GM23338 (cell line): ENCODE measurements around the gene FUT8. TPM values are rescaled to one million over a fixed set of nuclear protein-coding genes. Genes with fewer than 3 reads are reported as not detected.
A peak's percentile ranks its signal among the peaks of the same experiment; 100 is the strongest.

Experiments
- ATAC-seq: fragments of 200-7000 bp; cut with Tn5 transposase; 3 replicates; pipeline ENCODE4 v1.9.1; 2020
- DNase-seq: peaks from one replicate; pipeline ENCODE4 v3.0.0-alpha.2; 2015; ENCODE audit warnings: low spot score
- H2AFZ ChIP-seq: fragments of 200-600 bp; sonication (generic); 2 replicates; pipeline ENCODE4 v1.8.0; 2016; ENCODE audit warnings: antibody characterized with exemption, mild to moderate bottlenecking, moderate library complexity
- H3F3A ChIP-seq: fragments of 200-600 bp; sonication (generic); replicated peaks from 2 replicates; pipeline ENCODE4 v1.8.0; 2017; ENCODE audit warnings: antibody characterized with exemption, mixed run types, low read depth
- H3K27ac ChIP-seq: fragments of 200-600 bp; sonication (generic); 2 replicates; pipeline ENCODE4 v1.6.1; 2016; ENCODE audit warnings: low read depth
- H3K27me3 ChIP-seq: fragments of 200-600 bp; sonication (generic); 2 replicates; pipeline ENCODE4 v1.8.0; 2016; ENCODE audit warnings: mild to moderate bottlenecking, mixed run types, moderate library complexity; ENCODE audit not compliant: insufficient read depth
- H3K36me3 ChIP-seq: fragments of 200-600 bp; sonication (generic); 2 replicates; pipeline ENCODE4 v1.8.0; 2016; ENCODE audit warnings: mild to moderate bottlenecking; ENCODE audit not compliant: insufficient read depth
- H3K4me1 ChIP-seq: fragments of 200-600 bp; sonication (generic); 2 replicates; pipeline ENCODE4 v1.8.0; 2016; ENCODE audit warnings: mild to moderate bottlenecking, moderate library complexity; ENCODE audit not compliant: insufficient read depth
- H3K4me2 ChIP-seq: fragments of 200-600 bp; sonication (generic); 2 replicates; pipeline ENCODE4 v1.7.1; 2017; ENCODE audit warnings: mixed run types
- H3K4me3 ChIP-seq: fragments of 200-600 bp; sonication (generic); 2 replicates; pipeline ENCODE4 v1.6.1; 2016; ENCODE audit warnings: mixed run types
- H3K79me2 ChIP-seq: fragments of 200-600 bp; sonication (generic); replicated peaks from 2 replicates; pipeline ENCODE4 v1.8.0; 2017; ENCODE audit warnings: mild to moderate bottlenecking; ENCODE audit not compliant: insufficient read depth
- H3K9me2 ChIP-seq: fragments of 200-600 bp; sonication (generic); 2 replicates; pipeline ENCODE4 v1.8.0; 2017; ENCODE audit not compliant: insufficient read depth
- H4K20me1 ChIP-seq: fragments of 200-600 bp; sonication (generic); replicated peaks from 2 replicates; pipeline ENCODE4 v1.8.0; 2017; ENCODE audit warnings: mild to moderate bottlenecking; ENCODE audit not compliant: insufficient read depth
- H3K27ac Mint-ChIP-seq: 2 replicates; pipeline ENCODE4 v1.8.0; 2020; ENCODE audit warnings: inconsistent platforms, mild to moderate bottlenecking, moderate library complexity, mixed read lengths
- H3K27me3 Mint-ChIP-seq: 3 replicates; pipeline ENCODE4 v1.8.0; 2022; ENCODE audit warnings: low read depth, mild to moderate bottlenecking, moderate library complexity, mixed read lengths, inconsistent platforms; ENCODE audit not compliant: insufficient read depth, poor library complexity
- H3K36me3 Mint-ChIP-seq: 3 replicates; pipeline ENCODE4 v1.8.0; 2021; ENCODE audit warnings: low read depth, mild to moderate bottlenecking, inconsistent platforms, moderate library complexity, mixed read lengths
- H3K4me1 Mint-ChIP-seq: 3 replicates; pipeline ENCODE4 v1.8.0; 2020; ENCODE audit warnings: mild to moderate bottlenecking, inconsistent platforms, mixed read lengths
- H3K4me3 Mint-ChIP-seq: 3 replicates; pipeline ENCODE4 v1.8.0; 2021; ENCODE audit warnings: moderate library complexity, mild to moderate bottlenecking, inconsistent platforms, mixed read lengths
- H3K9me3 Mint-ChIP-seq: 3 replicates; pipeline ENCODE4 v1.8.0; 2020; ENCODE audit warnings: moderate library complexity, mild to moderate bottlenecking, inconsistent platforms, mixed read lengths
- CREB1 ChIP-seq: fragments of 250-450 bp; sonication (Bioruptor Pico); IDR thresholded peaks from 2 replicates; pipeline ENCODE4 v1.5.0; 2020; ENCODE audit warnings: low read depth, mild to moderate bottlenecking, moderate library complexity
- EZH2 ChIP-seq: fragments of 200-600 bp; sonication (generic); IDR thresholded peaks from one replicate; pipeline ENCODE4 v1.8.0; 2017; ENCODE audit warnings: antibody characterized with exemption, mild to moderate bottlenecking, low read depth; ENCODE audit not compliant: unreplicated experiment
- EZH2phosphoT487 ChIP-seq: fragments of 200-600 bp; sonication (generic); IDR thresholded peaks from one replicate; pipeline ENCODE4 v1.8.1; 2018; ENCODE audit warnings: antibody characterized with exemption; ENCODE audit not compliant: unreplicated experiment
- JUNB ChIP-seq: IDR thresholded peaks from one replicate; pipeline ENCODE4 v1.6.1; 2016; ENCODE audit warnings: antibody characterized with exemption; ENCODE audit not compliant: unreplicated experiment
- NANOG ChIP-seq: IDR thresholded peaks from 2 replicates; pipeline ENCODE4 v1.6.1; 2016; ENCODE audit warnings: antibody characterized with exemption, borderline replicate concordance
- POLR2AphosphoS5 ChIP-seq: IDR thresholded peaks from 2 replicates; pipeline ENCODE4 v1.6.1; 2016; ENCODE audit warnings: antibody characterized with exemption, low read depth
- STAT1 ChIP-seq: IDR thresholded peaks from one replicate; pipeline ENCODE4 v1.6.1; 2016; ENCODE audit warnings: antibody characterized with exemption; ENCODE audit not compliant: unreplicated experiment
- ZNF331 ChIP-seq: fragments of 250-450 bp; sonication (Bioruptor Pico); IDR thresholded peaks from 2 replicates; pipeline ENCODE4 v1.5.0; 2020; ENCODE audit warnings: low read depth, mild to moderate bottlenecking, moderate library complexity
- polyA plus RNA-seq: library from polyadenylated mRNA; unstranded; fragments of >200 nt; fragmentation: Nextera tagmentation; extraction: Ambion mirVana; gene quantifications from 2 replicates; pipeline ENCODE4 v1.2.1, GENCODE V29; 2016
- total RNA-seq: library from RNA; depleted of rRNA; stranded (reverse); fragments of >200 nt; shearing (Covaris generic); gene quantifications from 2 replicates; pipeline ENCODE4 v1.2.3, GENCODE V29; 2014
- TF ChIP-seq, protein P1 (sequence below), 2 experiments: fragments of 200-600 bp in 1 of 2; sonication (generic) in 1 of 2; conservative IDR thresholded peaks; 2 replicates each; pipeline versions ENCODE4 v1.5.1 to v1.6.1; 2016 to 2017; ENCODE audit warnings: antibody characterized with exemption in 2 of 2, low read depth in 2 of 2, mild to moderate bottlenecking in 2 of 2, moderate library complexity in 1 of 2
- TF ChIP-seq, protein P2 (sequence below): IDR thresholded peaks from 2 replicates; pipeline ENCODE4 v1.6.1; 2016; ENCODE audit warnings: antibody characterized with exemption
- TF ChIP-seq, protein P3 (sequence below): IDR thresholded peaks from one replicate; pipeline ENCODE4 v1.6.1; 2018; ENCODE audit warnings: antibody characterized with exemption; ENCODE audit not compliant: unreplicated experiment
- TF ChIP-seq, protein P4 (sequence below): fragments of 250-450 bp; sonication (Bioruptor Pico); IDR thresholded peaks from 2 replicates; pipeline ENCODE4 v1.5.0; 2020; ENCODE audit warnings: mild to moderate bottlenecking, moderate library complexity

FUT8 gene
- total and polyA plus RNA-seq, 2 experiments from 2014 or later, result 8.2 to 23.2 TPM

DNA sequence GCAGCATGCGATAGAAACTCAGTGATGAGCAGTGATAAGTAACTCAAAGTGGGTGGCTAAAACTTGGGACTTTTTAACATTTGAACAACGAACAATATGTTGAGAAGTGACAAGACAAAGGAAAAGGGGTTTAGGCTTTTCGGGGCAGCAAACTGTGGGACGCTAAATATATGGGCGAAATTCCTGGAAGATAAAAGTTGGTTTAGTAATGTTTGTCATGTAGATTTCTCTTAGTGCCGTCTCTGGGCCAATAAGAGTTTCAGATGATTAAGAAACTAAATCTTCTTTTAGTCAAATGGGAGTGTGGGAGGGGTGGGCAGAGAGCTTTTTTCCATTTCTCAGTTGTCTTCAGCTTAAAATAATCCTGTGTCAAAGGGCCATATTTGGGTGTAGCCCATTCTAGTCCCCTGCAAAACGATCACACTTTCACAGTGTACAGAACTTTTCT, 41.7 kb upstream of the FUT8 start:
- Mint-ChIP-seq H3K27me3 (no peaks in the 10 kb centered on the region), H3K27ac (no peak overlapping the region)
- no peak overlapping the region for H3K27ac ChIP-seq

More for the DNA sequence above, 41.7 kb upstream of the FUT8 start:
- Histone ChIP-seq H3F3A (no peaks in the 10 kb centered on the region), H3K79me2 (no peaks in the 10 kb centered on the region), H3K27me3 (no peaks in the 10 kb centered on the region), H2AFZ (no peak overlapping the region), H3K9me2 (no peaks in the 10 kb centered on the region), H3K4me1 (peaks cover 25% of the 10 kb centered on the region), H3K36me3 (no peaks in the 10 kb centered on the region), H3K4me2 (peak overlapping the region; percentile 36; the same call in 1 of the 2 replicates), H4K20me1 (no peaks in the 10 kb centered on the region), H3K4me3 (no peak overlapping the region)
- no peaks in the 10 kb centered on the region for H3K9me3 Mint-ChIP-seq
- no peak for TF ChIP-seq CREB1 (CRISPR knock-in tag)
- TF ChIP-seq, protein P1, sequence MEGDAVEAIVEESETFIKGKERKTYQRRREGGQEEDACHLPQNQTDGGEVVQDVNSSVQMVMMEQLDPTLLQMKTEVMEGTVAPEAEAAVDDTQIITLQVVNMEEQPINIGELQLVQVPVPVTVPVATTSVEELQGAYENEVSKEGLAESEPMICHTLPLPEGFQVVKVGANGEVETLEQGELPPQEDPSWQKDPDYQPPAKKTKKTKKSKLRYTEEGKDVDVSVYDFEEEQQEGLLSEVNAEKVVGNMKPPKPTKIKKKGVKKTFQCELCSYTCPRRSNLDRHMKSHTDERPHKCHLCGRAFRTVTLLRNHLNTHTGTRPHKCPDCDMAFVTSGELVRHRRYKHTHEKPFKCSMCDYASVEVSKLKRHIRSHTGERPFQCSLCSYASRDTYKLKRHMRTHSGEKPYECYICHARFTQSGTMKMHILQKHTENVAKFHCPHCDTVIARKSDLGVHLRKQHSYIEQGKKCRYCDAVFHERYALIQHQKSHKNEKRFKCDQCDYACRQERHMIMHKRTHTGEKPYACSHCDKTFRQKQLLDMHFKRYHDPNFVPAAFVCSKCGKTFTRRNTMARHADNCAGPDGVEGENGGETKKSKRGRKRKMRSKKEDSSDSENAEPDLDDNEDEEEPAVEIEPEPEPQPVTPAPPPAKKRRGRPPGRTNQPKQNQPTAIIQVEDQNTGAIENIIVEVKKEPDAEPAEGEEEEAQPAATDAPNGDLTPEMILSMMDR (conservative IDR thresholded peaks at IDR 0.05; ENCODE audit: low read depth in 2 of 2), result no peak
- TF ChIP-seq STAT1, result no peak
- TF ChIP-seq EZH2phosphoT487, result no peak
- TF ChIP-seq POLR2AphosphoS5, result no peak
- TF ChIP-seq NANOG, result no peak
- TF ChIP-seq JUNB, result no peak
- TF ChIP-seq, protein P2, sequence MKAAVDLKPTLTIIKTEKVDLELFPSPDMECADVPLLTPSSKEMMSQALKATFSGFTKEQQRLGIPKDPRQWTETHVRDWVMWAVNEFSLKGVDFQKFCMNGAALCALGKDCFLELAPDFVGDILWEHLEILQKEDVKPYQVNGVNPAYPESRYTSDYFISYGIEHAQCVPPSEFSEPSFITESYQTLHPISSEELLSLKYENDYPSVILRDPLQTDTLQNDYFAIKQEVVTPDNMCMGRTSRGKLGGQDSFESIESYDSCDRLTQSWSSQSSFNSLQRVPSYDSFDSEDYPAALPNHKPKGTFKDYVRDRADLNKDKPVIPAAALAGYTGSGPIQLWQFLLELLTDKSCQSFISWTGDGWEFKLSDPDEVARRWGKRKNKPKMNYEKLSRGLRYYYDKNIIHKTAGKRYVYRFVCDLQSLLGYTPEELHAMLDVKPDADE, result no peak
- TF ChIP-seq EZH2, result no peak
- TF ChIP-seq, protein P3, sequence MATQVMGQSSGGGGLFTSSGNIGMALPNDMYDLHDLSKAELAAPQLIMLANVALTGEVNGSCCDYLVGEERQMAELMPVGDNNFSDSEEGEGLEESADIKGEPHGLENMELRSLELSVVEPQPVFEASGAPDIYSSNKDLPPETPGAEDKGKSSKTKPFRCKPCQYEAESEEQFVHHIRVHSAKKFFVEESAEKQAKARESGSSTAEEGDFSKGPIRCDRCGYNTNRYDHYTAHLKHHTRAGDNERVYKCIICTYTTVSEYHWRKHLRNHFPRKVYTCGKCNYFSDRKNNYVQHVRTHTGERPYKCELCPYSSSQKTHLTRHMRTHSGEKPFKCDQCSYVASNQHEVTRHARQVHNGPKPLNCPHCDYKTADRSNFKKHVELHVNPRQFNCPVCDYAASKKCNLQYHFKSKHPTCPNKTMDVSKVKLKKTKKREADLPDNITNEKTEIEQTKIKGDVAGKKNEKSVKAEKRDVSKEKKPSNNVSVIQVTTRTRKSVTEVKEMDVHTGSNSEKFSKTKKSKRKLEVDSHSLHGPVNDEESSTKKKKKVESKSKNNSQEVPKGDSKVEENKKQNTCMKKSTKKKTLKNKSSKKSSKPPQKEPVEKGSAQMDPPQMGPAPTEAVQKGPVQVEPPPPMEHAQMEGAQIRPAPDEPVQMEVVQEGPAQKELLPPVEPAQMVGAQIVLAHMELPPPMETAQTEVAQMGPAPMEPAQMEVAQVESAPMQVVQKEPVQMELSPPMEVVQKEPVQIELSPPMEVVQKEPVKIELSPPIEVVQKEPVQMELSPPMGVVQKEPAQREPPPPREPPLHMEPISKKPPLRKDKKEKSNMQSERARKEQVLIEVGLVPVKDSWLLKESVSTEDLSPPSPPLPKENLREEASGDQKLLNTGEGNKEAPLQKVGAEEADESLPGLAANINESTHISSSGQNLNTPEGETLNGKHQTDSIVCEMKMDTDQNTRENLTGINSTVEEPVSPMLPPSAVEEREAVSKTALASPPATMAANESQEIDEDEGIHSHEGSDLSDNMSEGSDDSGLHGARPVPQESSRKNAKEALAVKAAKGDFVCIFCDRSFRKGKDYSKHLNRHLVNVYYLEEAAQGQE, result no peak
- no peak for TF ChIP-seq ZNF331
- TF ChIP-seq, protein P4, sequence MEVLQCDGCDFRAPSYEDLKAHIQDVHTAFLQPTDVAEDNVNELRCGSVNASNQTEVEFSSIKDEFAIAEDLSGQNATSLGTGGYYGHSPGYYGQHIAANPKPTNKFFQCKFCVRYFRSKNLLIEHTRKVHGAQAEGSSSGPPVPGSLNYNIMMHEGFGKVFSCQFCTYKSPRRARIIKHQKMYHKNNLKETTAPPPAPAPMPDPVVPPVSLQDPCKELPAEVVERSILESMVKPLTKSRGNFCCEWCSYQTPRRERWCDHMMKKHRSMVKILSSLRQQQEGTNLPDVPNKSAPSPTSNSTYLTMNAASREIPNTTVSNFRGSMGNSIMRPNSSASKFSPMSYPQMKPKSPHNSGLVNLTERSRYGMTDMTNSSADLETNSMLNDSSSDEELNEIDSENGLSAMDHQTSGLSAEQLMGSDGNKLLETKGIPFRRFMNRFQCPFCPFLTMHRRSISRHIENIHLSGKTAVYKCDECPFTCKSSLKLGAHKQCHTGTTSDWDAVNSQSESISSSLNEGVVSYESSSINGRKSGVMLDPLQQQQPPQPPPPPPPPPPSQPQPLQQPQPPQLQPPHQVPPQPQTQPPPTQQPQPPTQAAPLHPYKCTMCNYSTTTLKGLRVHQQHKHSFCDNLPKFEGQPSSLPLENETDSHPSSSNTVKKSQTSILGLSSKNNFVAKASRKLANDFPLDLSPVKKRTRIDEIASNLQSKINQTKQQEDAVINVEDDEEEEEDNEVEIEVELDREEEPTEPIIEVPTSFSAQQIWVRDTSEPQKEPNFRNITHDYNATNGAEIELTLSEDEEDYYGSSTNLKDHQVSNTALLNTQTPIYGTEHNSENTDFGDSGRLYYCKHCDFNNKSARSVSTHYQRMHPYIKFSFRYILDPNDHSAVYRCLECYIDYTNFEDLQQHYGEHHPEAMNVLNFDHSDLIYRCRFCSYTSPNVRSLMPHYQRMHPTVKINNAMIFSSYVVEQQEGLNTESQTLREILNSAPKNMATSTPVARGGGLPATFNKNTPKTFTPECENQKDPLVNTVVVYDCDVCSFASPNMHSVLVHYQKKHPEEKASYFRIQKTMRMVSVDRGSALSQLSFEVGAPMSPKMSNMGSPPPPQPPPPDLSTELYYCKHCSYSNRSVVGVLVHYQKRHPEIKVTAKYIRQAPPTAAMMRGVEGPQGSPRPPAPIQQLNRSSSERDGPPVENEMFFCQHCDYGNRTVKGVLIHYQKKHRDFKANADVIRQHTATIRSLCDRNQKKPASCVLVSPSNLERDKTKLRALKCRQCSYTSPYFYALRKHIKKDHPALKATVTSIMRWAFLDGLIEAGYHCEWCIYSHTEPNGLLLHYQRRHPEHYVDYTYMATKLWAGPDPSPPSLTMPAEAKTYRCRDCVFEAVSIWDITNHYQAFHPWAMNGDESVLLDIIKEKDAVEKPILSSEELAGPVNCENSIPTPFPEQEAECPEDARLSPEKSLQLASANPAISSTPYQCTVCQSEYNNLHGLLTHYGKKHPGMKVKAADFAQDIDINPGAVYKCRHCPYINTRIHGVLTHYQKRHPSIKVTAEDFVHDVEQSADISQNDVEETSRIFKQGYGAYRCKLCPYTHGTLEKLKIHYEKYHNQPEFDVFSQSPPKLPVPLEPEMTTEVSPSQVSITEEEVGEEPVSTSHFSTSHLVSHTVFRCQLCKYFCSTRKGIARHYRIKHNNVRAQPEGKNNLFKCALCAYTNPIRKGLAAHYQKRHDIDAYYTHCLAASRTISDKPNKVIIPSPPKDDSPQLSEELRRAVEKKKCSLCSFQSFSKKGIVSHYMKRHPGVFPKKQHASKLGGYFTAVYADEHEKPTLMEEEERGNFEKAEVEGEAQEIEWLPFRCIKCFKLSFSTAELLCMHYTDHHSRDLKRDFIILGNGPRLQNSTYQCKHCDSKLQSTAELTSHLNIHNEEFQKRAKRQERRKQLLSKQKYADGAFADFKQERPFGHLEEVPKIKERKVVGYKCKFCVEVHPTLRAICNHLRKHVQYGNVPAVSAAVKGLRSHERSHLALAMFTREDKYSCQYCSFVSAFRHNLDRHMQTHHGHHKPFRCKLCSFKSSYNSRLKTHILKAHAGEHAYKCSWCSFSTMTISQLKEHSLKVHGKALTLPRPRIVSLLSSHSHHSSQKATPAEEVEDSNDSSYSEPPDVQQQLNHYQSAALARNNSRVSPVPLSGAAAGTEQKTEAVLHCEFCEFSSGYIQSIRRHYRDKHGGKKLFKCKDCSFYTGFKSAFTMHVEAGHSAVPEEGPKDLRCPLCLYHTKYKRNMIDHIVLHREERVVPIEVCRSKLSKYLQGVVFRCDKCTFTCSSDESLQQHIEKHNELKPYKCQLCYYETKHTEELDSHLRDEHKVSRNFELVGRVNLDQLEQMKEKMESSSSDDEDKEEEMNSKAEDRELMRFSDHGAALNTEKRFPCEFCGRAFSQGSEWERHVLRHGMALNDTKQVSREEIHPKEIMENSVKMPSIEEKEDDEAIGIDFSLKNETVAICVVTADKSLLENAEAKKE, result no peak
- peaks cover 32% of the 10 kb centered on the region for H3K4me1 Mint-ChIP-seq
- peak; percentile 64 for DNase-seq
- H3K36me3 Mint-ChIP-seq, result no peaks in the 10 kb centered on the region
- H3K4me3 Mint-ChIP-seq, result no peak overlapping the region; the same call in 2 of the 3 replicates
- peak; percentile 18; the same call in 2 of the 3 replicates for ATAC-seq
